NB4 (cell line): Measurements from ENCODE around the gene SCFD1.

Source experiments
- DNase-seq: peaks from one replicate; pipeline ENCODE4 v3.0.0; 2010; ENCODE audit warnings: low read depth
- H3K4me3 ChIP-seq: one replicate; pipeline ENCODE4 v1.5.1; 2011; ENCODE audit warnings: mild to moderate bottlenecking, low read depth, low read length, moderate library complexity
- MYC ChIP-seq: IDR thresholded peaks from 2 replicates; pipeline ENCODE4 v1.6.1; 2011; ENCODE audit warnings: low read depth, low read length
- POLR2A ChIP-seq: IDR thresholded peaks from 2 replicates; pipeline ENCODE4 v1.6.1; 2011; ENCODE audit warnings: mild to moderate bottlenecking; ENCODE audit not compliant: insufficient read length; ENCODE audit errors: extremely low read depth
- TF ChIP-seq, protein P1 (sequence below): IDR thresholded peaks from 2 replicates; pipeline ENCODE4 v1.6.1; 2011; ENCODE audit warnings: low read depth, low read length
- TF ChIP-seq, protein P2 (sequence below): IDR thresholded peaks from one replicate; pipeline ENCODE4 v1.5.1; 2012; ENCODE audit warnings: low read depth, low read length

SCFD1 gene

DNA sequence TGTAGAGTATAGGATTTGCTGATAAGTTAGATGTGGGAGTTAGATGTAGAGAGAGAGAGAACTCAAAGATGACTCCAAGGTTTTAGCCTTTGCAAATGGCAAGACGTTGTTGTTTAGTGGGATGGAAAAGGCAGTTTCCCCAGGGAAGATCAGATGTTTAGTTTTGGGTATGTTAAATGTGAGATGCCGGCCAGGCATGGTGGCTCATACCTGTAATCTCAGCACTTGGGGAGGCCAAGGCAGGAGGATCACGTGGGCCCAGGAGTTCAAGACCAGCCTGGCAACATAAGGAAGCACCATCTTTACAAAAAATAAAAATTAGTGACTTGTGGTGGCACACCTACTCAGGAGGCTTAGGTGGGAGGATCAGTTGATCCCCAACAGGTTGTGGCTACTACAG, 33.5 kb downstream of the SCFD1 start:
- TF ChIP-seq, protein P1, sequence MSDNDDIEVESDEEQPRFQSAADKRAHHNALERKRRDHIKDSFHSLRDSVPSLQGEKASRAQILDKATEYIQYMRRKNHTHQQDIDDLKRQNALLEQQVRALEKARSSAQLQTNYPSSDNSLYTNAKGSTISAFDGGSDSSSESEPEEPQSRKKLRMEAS = no peak
- TF ChIP-seq POLR2A (no peak), MYC (no peak)
- TF ChIP-seq, protein P2, sequence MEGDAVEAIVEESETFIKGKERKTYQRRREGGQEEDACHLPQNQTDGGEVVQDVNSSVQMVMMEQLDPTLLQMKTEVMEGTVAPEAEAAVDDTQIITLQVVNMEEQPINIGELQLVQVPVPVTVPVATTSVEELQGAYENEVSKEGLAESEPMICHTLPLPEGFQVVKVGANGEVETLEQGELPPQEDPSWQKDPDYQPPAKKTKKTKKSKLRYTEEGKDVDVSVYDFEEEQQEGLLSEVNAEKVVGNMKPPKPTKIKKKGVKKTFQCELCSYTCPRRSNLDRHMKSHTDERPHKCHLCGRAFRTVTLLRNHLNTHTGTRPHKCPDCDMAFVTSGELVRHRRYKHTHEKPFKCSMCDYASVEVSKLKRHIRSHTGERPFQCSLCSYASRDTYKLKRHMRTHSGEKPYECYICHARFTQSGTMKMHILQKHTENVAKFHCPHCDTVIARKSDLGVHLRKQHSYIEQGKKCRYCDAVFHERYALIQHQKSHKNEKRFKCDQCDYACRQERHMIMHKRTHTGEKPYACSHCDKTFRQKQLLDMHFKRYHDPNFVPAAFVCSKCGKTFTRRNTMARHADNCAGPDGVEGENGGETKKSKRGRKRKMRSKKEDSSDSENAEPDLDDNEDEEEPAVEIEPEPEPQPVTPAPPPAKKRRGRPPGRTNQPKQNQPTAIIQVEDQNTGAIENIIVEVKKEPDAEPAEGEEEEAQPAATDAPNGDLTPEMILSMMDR = no peak
- no peak overlapping the region for H3K4me3 ChIP-seq

DNA sequence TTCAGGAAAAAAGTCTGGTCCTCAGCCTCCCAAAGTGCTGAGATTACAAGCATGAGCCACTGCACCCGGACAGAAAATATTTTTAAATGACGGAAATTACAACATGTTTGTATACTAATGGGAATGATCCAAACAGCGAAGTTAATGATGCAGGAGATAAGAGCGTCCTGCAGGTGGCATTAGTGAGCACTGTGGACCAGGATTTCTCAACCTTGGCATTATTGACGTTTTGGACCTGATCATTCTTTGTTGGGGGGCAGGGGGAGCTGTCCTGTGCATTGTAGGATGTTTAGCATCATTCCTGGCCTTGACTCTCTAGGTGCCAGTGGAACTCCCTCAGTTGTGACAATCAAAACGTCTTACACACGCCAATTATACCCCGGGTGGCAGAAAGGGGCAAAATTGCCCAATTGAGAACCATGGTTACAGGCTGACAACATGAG, 34.1 kb downstream of the SCFD1 start:
- DNase-seq = peak; percentile 54
- no peak overlapping the region for H3K4me3 ChIP-seq
- TF ChIP-seq MYC = no peak
- TF ChIP-seq, protein P2 = peak; percentile 66
- no peak for TF ChIP-seq POLR2A

More for the DNA sequence above, 33.5 kb downstream of the SCFD1 start:
- DNase-seq = no peak

DNA sequence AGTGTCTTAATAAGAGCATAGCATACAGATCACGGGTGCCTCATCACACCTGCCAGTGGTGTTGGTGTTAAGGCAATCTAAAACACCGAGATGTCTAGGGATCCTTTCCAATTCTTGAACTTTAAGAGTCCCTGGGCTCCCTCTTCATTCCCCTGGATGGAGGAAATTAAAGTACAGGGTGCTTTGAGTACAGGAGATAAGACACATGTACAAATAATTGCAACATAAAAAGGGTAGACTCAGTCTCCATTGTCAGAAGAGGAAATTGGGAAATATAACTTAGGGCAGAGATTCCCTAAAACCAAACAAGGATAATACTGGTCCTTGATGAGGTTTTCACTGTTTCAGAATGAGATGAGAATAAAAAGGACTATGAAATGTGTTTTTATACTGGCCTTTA, 34.9 kb downstream of the SCFD1 start:
- TF ChIP-seq, protein P2 = no peak
- TF ChIP-seq, protein P1 = no peak
- TF ChIP-seq POLR2A (no peak), MYC (no peak)
- H3K4me3 ChIP-seq = no peak overlapping the region
- DNase-seq = no peak

DNA sequence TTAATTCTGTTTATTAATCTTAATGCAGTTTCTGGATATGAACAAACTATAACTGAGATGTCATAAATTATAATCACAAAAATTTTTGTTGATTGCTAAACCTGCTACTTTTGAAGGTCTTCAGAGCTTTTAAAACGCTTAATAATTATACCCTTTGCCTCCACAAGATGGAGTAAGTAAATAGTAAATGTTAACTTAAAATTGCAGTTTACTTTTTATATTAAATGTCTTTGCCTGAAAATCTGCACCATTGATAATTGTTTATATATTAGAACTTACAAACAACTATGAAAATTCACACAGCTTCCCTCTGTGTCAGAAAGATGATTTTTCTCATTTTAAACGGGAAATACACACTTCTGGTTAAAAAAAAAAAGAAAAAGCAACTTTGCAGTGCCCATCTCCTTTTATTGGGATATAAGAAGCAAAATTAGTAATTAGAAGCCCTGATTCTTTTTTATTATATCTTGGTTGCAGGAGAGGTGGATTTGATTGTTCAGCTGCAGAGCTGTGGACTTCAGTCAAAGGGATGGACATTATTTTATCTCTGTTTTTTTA, 35.6 kb downstream of the SCFD1 start:
- DNase-seq = peak; percentile 18
- H3K4me3 ChIP-seq = no peak overlapping the region
- TF ChIP-seq, protein P2 = no peak
- TF ChIP-seq, protein P1 = no peak
- TF ChIP-seq POLR2A = no peak
- no peak for TF ChIP-seq MYC

DNA sequence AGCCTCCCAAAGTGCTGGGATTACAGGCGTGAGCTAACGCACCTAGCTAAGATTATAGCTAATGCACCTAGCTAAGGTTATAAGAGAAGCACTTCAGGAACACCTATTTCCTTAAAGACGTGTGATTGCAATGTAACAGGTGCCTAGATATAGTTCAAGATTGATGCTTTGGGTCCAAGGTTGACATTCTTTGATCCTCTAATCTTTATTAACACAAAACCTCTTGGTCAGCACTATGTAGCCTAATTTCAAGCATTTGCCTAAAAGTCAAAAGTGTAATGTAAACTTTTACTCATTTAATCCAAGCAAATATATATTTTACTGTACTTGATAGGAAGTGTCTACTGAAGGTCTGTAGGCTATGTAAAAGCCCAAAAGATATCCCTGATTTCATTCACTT, 36.5 kb downstream of the SCFD1 start:
- no peak for DNase-seq
- TF ChIP-seq, protein P1 = no peak
- TF ChIP-seq, protein P2 = no peak
- no peak for TF ChIP-seq MYC
- no peak overlapping the region for H3K4me3 ChIP-seq

DNA sequence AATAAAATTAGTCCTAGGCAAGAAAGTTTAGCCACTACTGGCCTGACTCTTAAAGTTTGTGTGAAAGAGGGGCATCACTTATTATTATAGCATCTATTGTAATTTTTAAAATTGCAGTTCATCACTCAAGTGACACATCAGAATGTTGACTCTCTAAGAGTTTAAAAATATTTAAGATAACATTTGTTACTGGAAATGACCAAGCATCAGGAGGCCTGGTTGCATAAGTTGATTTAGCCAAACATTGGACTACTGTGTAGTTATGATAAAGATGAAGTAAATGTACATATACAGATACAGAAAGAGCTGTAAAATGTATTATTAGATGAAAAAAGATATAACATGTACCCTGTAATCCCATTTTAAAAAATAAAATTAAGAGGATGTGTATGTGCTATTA, 47.5 kb downstream of the SCFD1 start:
- DNase-seq = no peak
- no peak for TF ChIP-seq MYC
- no peak for TF ChIP-seq POLR2A
- TF ChIP-seq, protein P1 = no peak
- TF ChIP-seq, protein P2 = no peak

More for the DNA sequence above, 47.5 kb downstream of the SCFD1 start:
- H3K4me3 ChIP-seq = no peak overlapping the region
